Gastroesophageal sphincter (tissue), 3 donors: ENCODE data around the gene CELSR1.

Experiments used
- CTCF ChIP-seq, 4 experiments: fragments of 200-600 bp in 2 of 4; fragments of 450-650 bp in 2 of 4; sonication (generic) in 1 of 4; IDR thresholded peaks; one replicate each; pipeline ENCODE4 v1.5.1; 2017 to 2019; ENCODE audit warnings: antibody characterized with exemption in 4 of 4, mild to moderate bottlenecking in 2 of 4, moderate library complexity in 2 of 4
- EP300 ChIP-seq: sonication (generic); formaldehyde crosslinking; IDR thresholded peaks from one replicate; pipeline ENCODE4 v1.6.1; 2017; ENCODE audit warnings: antibody characterized with exemption, mild to moderate bottlenecking
- POLR2A ChIP-seq, 2 donors: fragments of 450-650 bp; IDR thresholded peaks; one replicate each; pipeline ENCODE4 v1.6.1; 2017; ENCODE audit warnings: antibody characterized with exemption in 2 of 2, mild to moderate bottlenecking in 2 of 2, moderate library complexity in 1 of 2
- POLR2AphosphoS5 ChIP-seq: sonication (generic); formaldehyde crosslinking; IDR thresholded peaks from one replicate; pipeline ENCODE4 v1.6.1; 2017; ENCODE audit warnings: antibody characterized with exemption

GRCh38 chr22:46355369-46355995 is 181.9 kb downstream of the CELSR1 start:
- TF ChIP-seq CTCF (IDR thresholded peaks at IDR 0.05) (peak in 3 of 4 experiments; percentile 52 to 73 (median 58)), POLR2A (IDR thresholded peaks at IDR 0.05) (no peak), EP300 (no peak), POLR2AphosphoS5 (no peak)
